Endometrium (tissue), 2 donors: ENCODE data around the gene TXNRD1.
"Not testable (repeated sequence)": the region's sequence is repeated elsewhere in the genome, so short reads cannot be mapped to it uniquely, and the experiment has no call there.

ENCODE experiments used
- FAIRE-seq: peaks from 2 replicates; lab custom pipeline; 2012; peaks lifted over from hg19 to GRCh38; lab: Jason Lieb, UNC
- donor health status: control.
- donor health status: control.

TXNRD1 gene

DNA sequence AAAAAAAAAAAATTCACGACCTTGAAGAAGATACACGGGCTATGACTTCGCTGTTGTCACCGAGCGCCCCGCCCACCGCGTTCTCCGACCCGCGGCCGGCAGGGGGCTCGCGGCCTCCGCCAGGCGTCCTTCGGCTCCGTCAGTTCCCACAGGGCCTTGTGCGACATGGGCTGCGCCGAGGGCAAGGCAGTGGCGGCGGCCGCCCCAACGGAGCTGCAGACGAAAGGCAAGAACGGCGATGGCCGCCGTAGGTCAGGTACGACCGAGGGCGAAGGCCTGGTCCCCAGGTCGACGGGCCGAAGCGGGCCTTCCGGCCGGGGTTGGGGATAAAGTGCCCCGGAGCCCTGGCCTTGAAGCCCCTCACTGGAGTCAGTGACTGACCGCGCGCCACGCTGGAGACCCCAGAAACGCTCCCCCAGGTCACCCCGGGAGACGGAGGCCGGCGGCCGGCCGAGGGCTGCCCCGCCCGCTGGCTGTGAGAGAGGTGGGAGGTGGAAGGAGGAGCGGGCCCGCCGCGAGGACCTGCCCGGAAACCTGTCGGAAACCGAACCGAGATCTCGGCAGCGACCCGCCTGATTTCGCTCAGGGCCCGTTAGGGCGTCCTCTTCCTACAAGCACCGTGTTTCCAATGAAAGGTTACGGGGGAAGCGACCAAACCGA, at the start of gene TXNRD1:
Gene TXNRD1, plus strand, starts transcription at position 142 of the 660 bp plus-strand sequence. Its CDS starts 24 bp downstream, at position 166.
- no peak for FAIRE-seq

DNA sequence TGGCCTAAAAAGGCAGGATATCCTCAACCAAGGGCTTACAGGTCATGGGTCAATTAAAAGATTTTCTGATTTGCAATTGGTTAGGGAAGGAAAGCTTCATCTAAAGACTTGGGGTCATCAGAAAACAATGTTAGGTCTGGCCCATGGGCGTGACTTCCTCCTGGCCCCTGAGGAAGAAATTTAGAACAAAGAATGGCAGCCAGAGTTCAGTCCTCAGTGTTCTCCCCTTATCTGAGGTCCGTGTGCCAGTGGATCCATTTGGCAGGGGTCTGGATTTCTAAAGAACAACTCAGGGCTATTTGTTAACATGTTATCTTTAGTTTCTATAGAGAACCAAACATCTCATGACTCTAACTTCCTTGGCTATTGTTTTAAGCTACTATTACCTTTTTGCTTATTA, 49.8 kb upstream of the TXNRD1 start:
- FAIRE-seq, result no peak

DNA sequence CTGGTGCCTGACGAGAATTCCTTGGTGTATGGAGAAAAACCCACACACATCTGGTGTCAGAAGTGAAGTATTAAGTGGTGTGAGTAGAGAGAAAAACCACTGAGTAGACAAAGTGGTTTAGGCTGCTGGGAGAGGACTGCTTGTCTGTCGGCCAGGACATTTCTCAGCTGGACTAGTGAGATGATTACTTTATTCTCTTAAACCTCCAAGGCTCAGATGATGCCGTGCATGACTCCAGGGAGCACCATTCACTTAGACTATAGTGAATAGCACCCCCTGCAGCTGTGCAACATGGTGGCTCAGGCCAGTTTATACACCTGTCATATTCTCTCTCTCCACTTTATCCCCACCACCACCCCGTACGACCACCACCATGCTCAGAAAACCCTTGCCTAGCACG, 49.1 kb upstream of the TXNRD1 start:
- no peak for FAIRE-seq

DNA sequence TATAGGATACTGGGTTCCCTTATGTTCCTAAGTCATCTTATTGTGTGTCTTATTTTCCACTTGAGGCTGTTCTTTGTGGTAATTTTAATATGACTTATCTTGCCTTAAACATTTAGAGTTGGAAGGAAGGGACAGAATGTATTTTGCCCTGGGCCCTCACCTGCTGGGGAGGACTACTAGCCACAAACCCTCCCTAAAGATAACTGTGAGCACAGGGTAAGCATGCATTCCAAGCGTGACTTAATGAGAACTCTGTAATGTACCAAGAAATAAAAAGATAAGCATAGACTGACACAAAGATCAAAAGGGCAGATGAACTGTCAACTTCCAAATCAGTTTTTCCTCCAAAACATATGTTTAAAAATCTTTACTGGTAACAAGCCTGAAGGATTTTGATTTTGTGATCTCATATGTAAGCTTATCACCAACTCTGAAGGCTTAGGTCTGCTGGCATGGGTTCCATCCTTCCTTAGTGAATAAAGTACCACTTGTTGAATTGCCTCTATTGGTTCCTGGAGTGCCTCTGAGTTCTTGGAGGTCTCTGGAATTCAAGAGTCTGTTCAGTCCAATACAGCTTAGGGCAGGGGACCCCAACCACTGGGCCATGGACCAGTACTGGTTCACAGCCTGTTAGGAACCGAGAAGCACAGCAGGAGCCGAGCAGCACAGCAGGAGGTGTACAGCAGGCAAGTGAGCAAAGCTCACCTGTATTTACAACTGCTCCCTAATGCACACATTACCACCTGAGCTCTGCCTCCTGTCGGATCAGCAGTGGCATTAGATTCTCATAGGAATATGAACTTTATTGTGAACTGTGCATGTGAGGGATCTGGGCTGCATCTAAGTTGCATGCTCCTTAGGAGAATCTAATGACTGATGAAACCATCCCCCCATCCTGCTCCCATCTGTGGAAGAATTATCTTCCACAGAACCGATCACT, 47.8 kb upstream of the TXNRD1 start:
- no peak for FAIRE-seq

DNA sequence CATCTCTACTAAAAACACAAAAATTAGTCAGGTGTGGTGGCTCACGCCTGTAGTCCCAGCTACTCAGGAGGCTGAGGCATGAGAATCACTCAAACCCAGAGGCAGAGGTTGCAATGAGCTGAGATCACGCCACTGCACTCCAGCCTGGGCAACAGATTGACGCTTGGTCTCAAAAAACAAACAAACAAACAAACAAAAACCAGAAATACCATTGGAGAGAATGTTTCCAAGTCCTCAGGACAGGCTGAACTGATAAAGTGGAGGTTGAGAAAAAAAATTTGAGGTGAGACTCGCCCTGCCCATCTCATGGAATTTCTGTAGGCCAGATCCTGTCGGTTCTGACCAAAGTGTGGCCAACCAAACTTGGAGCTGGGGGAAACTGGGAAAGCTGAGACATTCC, 47.0 kb upstream of the TXNRD1 start:
- no peak for FAIRE-seq

DNA sequence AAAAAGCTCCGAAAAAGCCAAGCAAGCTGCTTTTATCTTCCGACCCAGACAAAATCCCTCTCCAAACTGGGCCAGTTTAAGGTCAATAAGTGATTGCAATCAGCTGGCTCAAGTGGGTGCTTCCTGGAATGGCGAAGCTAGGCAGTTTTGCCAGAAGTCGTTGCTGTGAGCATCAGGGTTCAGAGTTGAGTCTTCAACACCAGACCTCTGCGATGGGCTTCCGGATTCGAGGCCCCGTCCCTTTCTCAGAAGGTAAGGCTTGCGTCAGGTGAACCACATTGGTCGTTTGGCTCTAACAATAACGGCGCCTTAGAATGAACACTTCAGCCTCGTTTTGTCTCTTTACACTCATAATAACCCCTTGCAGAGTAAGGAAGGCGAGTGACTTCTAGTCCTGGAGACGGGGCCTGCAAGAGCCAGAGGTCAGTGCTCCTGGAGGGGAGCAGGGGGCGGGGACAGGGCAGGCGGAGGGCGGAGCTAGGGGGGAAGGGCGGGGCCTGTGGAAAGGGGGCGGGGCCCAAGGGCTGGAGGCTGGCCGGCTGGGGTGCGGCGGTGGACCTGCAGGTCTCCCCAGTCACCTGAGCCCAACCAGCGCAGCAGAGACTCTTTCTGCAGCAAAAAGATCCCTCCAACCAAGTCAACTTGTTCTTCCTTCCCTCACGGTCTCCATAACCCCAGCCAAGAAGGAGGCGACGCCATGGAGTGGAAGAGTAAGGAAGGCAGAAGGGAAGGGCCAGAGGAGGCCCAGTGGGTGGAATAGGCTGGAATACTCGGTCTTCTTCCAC, 43.6 kb upstream of the TXNRD1 start:
- no peak for FAIRE-seq

DNA sequence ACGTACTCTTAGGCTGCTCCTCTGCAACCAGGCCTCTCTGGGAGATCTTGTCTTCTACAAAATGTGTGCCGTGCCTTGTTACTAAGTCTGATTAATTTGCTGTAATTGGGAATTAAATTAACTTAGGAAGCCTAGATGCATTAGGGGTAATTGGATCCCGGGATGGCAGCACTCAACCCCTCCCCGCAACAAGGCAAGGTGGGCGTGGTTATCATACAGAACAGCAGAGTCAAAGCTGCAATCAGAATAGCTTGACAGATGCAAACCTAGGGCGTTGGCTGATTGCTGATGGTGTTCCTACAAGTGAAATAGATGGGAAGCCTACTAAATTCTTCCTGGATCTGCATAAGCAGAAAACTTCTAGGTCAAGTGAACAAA, 43.0 kb upstream of the TXNRD1 start:
- no peak for FAIRE-seq

DNA sequence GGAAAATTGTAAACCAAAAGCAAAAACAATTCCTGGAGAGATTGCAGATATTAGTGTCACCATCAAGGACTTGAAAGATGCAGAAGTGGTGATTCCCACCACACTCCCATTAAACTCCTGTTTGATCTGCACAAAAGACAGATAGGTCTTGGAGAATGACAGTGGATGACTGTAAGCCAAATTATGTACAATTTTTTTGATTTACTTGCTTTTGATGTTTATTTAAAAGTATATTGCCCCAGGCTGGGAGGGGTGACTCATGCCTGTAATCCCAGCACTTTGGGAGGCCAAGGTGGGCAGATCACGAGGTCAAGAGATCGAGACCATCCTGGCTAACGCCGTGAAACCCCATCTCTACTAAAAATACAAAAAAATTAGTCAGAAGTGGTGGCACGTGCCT, 41.8 kb upstream of the TXNRD1 start:
- FAIRE-seq, result not testable (repeated sequence)

DNA sequence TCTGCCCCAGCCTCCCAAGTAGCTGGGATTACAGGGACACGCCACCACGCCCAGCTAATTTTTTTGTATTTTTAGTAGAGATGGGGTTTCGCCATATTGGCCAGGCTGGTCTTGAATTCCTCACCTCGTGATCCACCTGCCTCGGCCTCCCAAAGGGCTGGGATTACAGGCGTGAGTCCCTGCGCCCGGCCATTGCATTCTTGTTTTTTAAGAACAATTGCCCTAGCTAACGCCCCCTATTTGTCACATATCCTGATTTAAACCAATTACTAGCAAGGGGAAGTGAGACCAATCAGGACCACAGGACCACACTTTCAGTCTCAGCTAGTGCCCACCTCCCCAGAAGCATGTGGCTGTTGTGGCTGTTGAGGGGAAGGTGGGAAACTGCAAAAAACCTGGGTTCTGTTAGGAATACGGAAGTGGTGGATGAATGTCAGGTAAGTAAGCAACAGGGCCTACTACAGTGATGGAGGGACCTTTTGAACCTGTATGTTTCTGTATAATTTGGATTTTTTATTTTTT, 39.8 kb upstream of the TXNRD1 start:
- FAIRE-seq, result no peak

DNA sequence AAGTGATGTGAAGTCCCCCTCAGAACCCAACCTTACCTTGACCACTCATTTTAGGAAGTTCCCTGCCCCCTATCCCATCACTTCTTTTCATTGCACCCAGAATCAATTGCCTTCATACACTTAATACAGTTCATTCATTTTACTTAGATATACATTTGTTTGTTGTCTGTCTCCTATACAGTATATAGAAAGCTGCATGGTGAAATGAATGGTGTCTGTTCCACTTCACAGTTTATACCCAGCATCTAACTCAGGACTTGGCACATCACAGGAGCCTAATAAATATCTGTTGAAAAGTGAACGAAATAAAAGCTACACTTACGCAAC, 38.3 kb upstream of the TXNRD1 start:
- FAIRE-seq, result no peak

DNA sequence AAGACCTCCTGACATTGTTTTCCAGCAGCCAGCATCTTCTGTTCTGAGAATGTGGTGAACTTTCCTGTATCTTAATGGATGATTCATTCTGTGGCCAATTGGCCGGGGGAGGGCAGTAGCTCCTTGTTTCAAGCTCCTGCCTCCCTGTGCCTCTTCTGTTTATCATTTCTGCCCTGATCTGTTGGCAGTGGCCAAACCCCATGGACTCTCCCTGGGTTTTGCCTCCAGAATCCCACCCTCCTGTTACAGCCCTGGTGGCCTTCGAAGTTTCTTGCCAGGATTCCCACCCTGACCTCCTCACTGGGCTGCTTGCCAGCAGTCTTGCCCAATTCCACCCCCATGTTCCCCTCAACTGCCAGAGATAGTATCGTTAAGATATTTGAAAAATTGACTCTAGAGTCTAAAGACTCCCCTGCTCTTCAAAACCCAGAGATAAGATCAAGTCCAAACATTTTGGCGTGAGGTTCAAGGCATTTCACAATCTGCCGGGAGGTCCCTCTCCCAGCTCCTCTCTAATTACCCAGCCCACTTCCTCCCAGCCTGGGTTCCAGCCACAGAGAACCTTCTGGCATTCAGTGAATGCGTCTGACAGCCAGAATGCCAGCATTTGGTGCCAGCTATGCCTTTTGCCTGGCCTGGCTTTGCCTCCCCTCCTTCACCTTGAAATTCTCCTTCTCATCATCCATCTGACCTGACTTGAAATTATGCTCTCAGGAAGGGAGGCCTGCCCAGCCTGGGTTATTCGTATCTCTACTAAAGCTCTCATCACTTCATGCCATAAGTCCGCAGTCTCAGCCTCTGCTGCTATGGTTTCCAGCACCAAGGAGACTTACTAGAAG, 37.7 kb upstream of the TXNRD1 start:
- FAIRE-seq, result no peak

DNA sequence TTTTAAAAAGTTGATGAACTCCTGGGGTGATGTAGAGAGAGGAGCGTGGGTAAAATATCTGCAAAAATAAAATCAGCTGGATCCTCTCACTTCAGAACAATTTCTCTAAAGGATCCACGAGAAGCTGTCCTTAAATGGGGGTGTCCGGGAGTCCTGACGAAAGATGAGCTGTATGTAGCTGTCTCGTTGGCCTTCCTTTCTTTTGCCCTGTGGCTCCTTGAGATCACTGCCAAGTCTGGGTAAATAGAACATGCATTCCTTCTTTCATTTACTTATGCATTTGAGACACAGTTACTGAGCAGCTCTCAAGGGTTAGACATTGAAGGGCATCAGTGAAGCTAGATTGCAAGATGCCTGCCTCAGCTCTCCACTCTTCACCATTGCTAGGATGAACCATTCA, 35.2 kb upstream of the TXNRD1 start:
- FAIRE-seq, result no peak

DNA sequence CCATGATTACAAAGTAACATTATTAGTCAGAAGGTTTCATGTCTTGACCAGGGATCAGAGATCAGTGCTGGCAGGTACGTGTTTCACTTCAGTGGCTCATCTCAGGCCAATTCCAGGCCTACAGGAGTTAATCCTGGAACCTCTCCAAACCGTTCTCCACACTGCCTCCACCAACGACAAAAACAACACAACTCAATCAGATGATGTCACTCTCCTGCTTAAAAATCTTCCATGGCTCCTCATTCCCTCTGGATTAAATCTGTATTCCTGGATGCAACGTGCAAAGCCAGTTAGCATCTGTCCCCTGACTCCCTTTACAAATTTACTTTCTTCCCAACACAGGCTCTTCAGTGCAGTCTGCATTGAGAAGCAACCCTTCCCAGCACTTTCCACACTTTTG, 34.3 kb upstream of the TXNRD1 start:
- no peak for FAIRE-seq

DNA sequence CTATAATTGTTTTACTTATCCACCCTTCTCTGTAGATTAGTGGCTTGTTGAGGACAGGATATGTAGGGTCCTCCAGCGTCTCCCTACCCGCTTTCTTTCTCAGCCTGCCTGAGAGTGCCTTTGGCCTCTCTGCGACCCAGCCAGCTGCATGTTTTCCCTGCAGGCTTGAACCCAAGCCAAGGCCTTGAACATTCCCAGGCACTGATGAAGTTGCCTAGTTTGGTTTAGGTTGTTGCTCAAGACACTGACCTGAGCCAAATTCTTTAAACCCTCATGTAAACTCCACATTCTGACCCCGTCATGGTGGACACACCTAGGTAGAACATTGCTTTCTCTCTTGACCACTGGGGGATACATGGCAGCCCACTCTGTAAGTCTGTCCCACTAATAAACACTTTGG, 33.4 kb upstream of the TXNRD1 start:
- no peak for FAIRE-seq

DNA sequence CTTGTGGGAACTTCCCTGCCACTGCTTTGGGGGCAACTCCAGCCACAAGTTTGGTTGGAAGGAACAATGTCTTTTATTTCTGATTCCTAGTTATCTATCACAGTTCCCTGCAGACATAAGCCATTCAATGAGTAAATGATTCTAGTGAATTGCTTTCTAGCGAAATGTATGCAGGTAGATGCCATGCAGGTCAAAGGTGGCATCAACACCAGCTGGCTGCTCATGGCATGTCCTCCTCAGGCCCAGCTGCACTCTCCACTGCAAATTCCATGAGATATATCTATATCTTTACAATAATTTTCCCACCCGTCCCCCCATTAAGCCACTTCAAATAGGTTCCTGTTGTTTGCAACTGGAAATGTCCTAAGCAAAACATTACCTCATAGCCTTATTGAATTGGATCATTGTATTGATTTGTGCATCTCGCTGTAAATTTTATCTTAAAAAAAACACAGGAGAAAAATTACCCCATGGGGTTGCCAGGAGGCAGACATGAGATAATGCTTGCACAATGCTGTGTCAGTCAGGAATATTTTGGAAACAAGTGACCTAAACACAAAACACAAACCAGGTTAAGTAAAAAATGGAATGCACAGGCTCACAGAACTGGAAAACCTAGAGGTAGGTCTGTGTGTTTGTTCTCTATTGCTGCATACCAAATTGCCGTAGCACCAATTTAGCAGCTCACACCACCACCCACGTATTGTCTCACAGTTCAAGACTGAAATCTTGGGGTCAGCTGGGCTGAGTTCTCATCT, 32.8 kb upstream of the TXNRD1 start:
- no peak for FAIRE-seq

DNA sequence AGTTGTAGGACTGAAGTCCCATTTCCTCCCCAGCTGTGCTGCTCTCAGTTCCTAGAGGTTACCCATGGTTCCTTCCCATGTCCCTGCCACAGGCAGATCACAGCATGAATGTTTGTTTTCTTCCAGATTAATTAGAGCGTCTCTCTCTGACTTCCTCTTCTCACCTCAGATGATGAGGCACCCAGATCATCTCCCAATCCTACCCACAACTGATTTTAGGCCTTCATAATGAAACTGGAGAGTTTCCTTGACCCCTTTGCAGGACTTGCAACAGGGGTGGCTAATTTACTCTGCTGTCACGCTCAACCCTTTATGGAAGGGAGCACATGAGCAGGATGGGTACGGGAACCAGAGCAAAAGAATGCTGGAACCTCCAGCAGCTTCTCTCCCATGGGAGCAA, 32.1 kb upstream of the TXNRD1 start:
- no peak for FAIRE-seq

DNA sequence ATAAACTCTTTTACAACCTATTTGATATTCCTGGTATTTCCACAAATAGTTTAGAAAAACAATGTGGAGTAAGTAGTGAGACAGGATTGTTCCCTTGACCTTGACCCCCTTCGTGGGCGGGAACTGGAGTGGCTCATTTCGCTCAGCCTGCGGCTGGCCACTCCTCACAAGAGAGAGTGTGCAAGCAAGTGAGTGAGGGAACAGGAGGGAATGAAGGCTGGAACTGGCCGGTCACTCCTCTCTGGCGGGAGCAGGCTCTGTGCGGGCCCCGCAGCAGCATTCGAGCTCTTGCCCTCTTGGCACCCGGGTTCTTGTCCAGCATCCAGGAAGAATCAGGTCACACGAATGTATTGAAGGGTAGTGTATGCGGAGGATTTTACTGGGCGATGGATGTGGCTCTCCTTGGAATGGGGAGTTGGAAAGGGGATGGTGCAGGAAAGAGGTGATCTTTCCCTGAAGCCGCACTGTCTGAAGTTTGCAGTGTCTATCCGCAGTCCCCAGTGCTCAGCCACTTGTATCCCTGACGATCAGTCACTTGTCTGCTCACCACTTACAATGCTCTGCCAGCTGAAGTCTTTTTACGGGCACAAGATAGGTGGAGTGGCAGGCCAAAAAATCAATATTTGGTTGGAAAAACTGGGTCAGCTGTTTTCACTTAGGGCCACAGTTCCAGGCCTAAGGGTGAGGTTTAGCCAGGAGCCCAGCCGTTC, 28.0 kb upstream of the TXNRD1 start:
- no peak for FAIRE-seq

DNA sequence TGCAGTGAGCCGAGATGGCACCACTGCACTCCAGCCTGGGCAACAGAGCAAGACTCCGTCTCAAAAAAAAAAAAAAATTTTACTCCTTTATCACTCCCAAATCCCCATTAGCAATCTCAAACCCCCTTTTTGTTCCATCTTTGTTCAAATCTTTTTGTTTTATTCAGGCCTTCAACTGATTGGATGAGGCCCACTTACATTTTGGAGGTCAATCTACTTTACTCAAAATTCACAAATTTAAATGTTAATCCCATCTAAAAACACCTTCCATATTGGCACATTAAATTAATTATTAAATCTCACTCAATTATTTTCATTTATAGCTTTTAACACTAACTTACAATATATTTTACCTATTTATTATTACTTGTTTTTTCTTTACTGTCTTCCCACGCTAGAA, 27.0 kb upstream of the TXNRD1 start:
- no peak for FAIRE-seq

DNA sequence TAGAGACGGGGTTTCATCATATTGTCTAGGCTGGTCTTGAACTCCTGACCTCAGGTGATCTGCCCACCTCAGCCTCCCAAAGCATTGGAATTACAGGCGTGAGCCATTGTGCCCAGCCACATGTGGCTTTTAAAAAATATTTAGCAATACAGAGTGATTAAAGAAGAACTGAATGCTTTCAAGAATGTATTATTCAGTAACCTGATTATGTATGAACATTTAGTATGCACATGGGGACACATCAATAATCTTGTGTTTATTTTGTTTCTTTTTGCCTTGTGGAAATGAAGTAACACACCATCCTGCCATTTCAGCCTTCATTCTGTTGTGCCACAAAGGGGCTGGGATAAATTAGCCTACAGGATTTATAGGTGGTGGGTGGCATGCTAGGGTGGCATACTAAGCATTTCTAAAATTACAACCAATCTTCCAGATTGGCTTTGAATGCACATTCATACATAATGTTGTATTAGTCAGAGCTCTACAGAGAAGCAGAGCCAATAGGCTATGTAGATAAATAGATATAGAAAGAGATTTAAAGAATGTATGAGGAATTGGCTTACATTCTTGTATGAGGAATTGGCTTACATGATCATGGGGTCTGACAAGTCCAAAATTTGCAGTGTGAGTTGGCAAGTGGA, 25.5 kb upstream of the TXNRD1 start:
- no peak for FAIRE-seq

DNA sequence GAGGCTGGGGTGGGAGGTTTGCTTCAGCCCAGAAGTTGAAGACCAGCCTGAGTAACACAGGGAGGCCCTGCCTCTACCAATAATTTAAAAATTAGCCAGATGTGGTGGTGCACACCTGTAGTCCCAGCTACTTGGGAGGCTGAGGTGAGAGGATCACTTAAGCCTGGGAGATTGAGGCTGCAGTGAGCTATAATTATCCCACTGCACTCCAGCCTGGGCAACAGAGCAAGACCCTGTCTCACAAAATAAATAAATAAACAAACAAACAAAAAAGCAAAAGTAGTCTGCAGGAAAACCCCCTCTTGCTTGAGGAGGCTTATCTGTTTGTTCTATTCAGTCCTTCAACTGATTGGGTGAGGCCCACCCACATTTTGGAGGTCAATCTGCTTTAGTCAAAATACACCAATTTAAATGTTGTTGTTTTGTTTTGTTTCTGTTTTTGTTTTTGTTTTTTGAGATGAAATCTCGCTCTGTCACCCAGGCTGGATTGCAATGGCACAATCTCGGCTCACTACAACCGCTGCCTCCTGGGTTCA, 24.9 kb upstream of the TXNRD1 start:
- no peak for FAIRE-seq
